ENCODE measurements around the gene GPC4.
"Not testable (repeated sequence)": the region's sequence is repeated elsewhere in the genome, so short reads cannot be mapped to it uniquely, and the experiment has no call there.

Gene GPC4

DNA sequence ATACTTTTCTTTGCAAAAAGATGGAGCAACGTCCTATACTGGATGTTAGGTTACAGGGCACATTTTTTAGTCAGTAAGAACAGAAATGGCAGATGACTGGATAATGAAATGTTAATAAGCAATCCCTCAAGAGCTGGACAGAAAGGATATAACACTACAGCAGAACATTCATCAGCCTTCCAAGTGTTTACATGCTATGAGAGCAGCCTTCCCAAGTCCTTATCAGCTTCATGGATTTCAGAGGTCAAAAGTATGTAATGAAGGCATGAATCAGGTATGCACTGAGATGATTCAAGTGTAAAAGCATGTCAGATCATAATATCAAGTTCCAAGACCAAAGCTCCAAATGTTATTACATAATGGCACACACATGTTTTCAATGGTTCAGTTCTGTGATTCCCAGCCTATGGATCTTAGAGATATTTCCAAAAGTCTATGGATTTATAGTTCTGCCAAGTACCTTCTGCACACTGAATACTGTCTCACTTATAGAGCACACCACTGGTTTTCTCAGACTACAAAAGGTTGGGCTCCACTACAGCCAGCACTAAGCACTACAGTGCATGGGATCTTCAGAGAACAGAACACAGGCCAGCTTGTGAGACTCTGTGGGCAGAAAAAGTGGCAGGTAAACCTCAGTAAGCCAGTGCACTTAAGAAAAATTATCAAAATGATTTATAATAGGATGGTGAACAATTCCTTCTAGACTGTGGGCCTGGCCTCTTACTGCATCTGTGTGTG lies 49.2 kb downstream of the GPC4 start:
- H3K4me3 ChIP-seq (ENCODE audit: low read length) = no peak overlapping the region
- no peak for TF ChIP-seq ZNF274 (IDR thresholded peaks at IDR 0.05; ENCODE audit: low read depth, low read length)

DNA sequence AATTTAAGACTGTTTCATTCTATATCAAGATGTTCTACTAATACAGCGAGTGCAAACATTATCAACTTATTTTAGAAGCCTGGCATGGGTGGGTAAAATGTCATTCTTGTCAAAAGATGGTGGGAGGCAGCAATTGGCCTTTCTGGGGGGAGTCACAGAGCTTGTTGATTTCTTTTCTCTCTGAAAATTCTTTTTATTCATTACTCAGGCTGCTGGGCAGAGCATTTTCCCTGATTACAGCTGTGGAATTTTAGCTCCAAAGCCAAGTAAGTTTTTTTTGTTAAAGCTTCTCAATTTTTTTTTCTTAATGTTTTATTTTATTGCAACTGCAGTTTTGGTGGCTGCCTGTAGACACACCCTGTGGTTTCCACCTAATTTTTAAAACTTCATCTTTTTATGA lies 50.4 kb downstream of the GPC4 start:
- no peak for TF ChIP-seq ZNF274 (IDR thresholded peaks at IDR 0.05; ENCODE audit: low read depth, low read length)
- H3K4me3 ChIP-seq (ENCODE audit: low read length) = no peak overlapping the region

DNA sequence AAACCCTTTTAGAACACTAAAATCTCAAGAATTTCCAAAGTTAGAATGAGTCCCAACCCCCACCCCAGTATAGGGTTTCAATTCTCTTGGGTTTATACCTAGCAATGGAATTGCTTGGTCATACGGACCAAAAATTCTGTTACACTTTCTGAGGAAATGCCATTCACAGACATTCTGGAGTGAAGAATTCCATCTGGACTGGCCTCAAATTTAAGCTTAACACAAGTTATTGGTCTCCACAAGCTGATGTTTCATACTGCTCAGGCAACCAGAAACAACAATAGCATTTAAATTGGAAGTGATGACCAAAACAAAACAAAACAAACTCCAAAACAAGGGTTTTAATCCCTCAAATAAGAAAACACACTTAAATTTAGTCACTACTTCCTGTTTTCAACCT lies 51.1 kb downstream of the GPC4 start:
- no peak overlapping the region for H3K4me3 ChIP-seq (ENCODE audit: low read length)
- no peak for TF ChIP-seq ZNF274 (IDR thresholded peaks at IDR 0.05; ENCODE audit: low read depth, low read length)

DNA sequence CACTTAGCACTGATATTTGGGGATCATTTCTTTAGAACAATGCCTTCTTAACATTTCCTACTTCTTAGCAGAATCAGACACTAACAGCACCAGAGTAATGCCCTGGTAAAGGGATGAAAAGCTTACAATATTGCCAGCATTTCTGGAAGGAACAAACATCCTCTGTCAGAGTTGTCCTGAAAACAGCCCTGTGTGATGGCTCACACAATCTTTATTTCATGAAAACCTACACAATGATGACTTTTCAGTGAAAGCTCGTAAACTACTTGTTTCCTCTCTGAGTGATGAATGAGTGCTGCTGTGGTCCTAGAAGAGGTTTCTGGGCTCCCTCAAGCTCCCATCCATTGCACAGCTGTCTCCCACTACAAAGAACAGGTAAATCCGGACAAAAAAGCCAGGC lies 52.8 kb downstream of the GPC4 start:
- TF ChIP-seq ZNF274 (IDR thresholded peaks at IDR 0.05; ENCODE audit: low read depth, low read length) = no peak
- H3K4me3 ChIP-seq (ENCODE audit: low read length) = no peak overlapping the region

DNA sequence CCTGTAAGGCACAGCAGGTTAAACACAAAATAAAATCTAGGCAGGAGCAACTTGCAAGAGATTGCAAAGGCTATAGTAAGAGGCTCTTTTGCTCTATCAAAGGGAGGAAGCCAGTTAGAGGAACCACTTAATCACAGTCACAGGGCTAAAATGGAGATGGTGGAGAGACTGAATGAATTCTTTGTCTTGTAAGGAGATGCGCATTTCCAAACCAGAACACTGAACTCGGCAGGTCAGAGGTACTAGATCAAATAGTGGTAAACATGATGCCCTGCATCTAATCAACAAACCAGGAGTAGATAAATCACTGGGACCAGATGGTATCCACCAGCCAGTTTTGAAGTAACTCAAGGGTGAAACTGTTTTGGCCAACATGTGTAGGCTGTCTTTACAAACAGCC lies 55.8 kb downstream of the GPC4 start:
- no peak for TF ChIP-seq ZNF274 (IDR thresholded peaks at IDR 0.05; ENCODE audit: low read depth, low read length)
- no peak overlapping the region for H3K4me3 ChIP-seq (ENCODE audit: low read length)

DNA sequence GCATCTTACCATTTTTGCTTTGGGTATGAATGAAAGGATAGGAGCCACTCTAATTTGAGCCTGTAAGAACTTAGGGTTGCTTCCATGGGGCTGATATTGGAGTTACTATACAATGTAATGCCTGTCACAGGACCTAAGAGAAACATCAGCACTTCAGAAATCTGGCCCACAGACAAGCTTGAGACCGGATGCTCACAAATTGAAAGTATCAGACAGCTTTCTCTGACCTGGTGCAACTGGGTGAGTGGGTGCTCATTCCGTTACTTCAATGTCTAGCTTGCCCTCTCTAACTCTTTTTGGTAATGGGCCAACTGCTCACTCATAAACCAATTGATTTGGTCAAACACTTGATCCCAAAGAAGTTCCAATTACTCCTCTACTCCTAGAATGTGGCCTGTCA lies 62.1 kb downstream of the GPC4 start:
- no peak overlapping the region for H3K4me3 ChIP-seq (ENCODE audit: low read length)
- TF ChIP-seq ZNF274 (IDR thresholded peaks at IDR 0.05; ENCODE audit: low read depth, low read length) = no peak

DNA sequence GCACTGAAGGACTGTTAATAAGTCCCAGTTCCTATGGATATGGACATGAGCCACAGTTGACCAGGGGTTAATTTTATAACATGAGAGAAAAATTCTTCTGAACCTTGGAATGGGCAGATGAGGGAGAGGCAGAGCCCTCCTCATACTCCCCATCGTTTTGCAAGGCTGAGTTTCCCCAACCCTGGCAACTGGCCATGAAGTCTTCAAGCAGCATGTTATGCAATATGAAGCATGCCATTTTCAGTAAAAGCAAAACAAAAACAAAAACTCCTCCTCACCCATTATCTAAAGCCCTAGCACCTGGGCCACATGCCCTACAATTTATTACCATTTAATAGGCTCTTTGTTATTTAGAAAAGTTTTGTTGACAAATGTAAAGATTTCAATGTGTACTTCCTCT lies 64.5 kb downstream of the GPC4 start:
- H3K4me3 ChIP-seq (ENCODE audit: low read length) = no peak overlapping the region
- TF ChIP-seq ZNF274 (IDR thresholded peaks at IDR 0.05; ENCODE audit: low read depth, low read length) = no peak

DNA sequence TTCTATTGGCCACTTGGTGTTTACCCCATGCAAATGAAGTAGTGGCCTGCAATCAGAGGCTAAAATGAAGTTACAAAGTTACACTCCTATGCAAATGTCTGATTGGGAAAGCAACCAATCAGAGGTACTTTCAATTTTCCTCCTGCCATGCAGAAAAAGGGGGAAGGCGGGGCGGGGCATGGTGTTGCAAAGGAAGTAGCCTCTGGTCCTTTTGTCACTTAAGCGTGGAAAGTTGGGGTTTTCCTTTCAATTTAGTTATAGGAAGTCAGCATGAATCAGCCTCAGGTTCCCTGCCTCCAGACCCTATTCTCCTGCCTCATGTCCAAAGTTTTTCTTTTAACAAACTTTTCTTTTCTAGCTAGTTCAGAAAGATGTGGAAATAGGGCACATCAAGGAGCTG lies 69.3 kb downstream of the GPC4 start:
- no peak overlapping the region for H3K4me3 ChIP-seq (ENCODE audit: low read length)
- TF ChIP-seq ZNF274 (IDR thresholded peaks at IDR 0.05; ENCODE audit: low read depth, low read length) = no peak

DNA sequence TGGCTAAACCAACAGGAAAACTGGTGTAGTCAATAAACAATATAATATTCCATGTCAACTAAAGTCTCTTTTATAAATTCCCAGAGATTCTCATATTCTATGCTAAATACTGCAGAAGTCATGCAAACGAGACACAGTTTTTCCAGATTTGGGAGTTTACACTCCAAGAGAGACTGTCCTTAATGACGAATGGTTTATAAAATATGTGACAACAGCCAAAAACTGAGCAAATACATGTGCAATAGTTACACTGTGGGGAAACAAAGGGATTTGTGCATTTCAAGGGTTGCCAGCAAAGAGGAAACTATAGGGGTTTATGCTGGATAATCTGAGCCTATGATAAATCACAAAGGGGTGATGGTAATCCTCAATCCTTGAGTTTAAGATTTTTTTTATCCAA lies 75.7 kb downstream of the GPC4 start:
- no peak for TF ChIP-seq ZNF274 (IDR thresholded peaks at IDR 0.05; ENCODE audit: low read depth, low read length)
- no peak overlapping the region for H3K4me3 ChIP-seq (ENCODE audit: low read length)

DNA sequence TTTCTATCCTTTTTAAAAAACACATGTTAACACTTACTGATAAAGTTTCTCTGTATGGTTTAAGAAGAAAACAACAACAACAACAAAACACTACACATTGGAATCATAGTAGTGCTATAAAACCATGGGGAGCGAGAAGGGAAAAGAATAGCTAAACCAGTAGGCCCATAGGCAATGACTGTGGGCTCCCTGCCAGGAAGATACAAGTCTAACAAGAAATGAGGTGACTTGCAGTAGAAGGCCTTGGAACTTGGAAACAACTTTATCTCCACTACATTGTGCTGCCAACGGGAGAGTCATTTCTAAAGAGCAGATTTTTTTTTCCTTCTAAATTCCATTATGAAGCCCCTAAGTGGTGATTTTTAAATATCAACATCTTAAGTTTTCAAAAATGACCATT lies 78.0 kb downstream of the GPC4 start:
- TF ChIP-seq ZNF274 (IDR thresholded peaks at IDR 0.05; ENCODE audit: low read depth, low read length) = no peak
- H3K4me3 ChIP-seq (ENCODE audit: low read length) = no peak overlapping the region

DNA sequence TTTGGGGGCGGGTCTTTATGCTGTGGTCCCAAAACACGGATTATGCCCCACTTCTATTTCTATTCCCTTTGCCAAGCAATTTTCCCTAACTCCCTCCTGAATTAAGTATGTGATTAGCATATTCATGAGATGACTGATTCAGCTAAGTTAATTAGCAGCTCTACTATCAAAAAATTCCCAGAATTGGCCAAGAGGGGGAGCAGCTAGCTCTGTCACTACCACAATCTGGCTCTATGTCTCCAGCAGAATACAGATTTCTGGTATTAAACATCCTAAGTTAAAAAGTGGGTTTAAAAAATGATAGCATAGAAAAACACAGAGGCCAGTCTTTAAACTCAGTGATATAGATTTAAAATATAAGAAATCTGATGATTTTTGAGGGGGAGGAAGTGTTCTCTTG lies 80.3 kb downstream of the GPC4 start:
- H3K4me3 ChIP-seq (ENCODE audit: low read length) = no peak overlapping the region
- no peak for TF ChIP-seq ZNF274 (IDR thresholded peaks at IDR 0.05; ENCODE audit: low read depth, low read length)

DNA sequence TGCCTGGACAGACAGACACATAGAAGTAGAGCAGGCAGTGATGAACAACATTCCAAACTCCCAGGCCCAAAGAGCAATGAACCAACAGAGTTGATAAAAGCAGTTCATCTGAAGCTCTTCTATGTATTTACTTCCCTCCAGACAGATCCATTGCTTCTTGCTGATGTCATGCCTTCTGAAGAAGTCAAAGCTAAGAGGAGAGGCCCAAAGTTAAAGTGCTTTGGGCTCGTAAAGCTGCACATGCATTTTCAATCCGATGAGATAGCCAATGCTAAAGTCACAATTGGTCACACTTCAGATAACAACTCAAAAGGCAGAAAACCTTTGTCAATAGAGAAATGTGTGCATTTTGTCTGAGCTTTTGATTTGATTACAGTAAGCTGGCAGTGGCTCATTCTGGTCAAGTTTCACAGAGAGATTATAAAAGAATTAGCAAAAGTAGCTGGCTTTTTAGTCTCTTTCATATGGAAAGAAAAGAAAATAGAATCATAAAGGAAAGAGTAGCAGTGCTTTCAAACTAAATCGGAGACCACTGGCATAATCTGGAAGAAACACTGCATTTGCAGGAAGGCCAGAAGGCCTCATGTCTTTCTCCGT lies 82.0 kb downstream of the GPC4 start:
- H3K4me3 ChIP-seq (ENCODE audit: low read length) = no peak overlapping the region
- no peak for TF ChIP-seq ZNF274 (IDR thresholded peaks at IDR 0.05; ENCODE audit: low read depth, low read length)

DNA sequence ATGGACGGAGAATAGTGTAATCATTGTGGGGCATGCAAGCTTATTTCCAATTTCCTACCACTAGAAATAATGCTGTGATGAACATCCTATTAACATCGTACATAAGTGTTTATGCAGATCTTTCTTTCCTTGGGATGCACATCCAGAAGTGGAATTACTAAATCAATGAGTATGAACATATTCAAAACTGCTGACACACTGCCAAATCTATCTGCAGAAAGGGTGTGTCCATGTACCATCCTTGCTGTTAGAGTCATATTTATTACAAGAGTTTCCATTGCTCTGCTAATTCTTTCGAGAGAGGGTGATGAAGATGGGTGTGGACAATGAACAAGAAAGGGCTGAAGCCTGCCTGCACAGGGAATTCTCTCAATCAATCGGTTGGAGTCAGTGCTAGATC lies 82.6 kb downstream of the GPC4 start:
- no peak for TF ChIP-seq ZNF274 (IDR thresholded peaks at IDR 0.05; ENCODE audit: low read depth, low read length)

DNA sequence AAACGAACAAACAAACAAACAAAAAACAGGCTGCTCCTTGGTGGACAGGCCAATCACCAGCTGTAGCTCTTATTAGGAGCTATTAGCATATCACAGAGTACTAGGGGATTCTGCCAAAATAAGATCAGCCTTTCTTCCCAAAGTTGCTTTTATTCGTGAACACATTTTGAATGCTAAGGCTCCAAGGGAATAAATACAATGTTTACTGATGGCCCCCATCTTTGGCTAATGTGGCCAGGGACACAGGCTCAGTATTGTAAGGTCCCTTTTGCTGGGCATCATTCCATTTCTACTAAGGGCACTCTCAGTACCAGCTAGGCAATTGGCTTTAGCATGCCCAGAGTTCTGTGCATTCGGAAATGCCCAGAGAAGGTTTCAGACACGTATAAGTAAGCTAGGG lies 84.3 kb downstream of the GPC4 start:
- no peak for TF ChIP-seq ZNF274 (IDR thresholded peaks at IDR 0.05; ENCODE audit: low read depth, low read length)
- no peak overlapping the region for H3K4me3 ChIP-seq (ENCODE audit: low read length)

More for the DNA sequence above, 82.6 kb downstream of the GPC4 start:
- H3K4me3 ChIP-seq (ENCODE audit: low read length) = no peak overlapping the region

DNA sequence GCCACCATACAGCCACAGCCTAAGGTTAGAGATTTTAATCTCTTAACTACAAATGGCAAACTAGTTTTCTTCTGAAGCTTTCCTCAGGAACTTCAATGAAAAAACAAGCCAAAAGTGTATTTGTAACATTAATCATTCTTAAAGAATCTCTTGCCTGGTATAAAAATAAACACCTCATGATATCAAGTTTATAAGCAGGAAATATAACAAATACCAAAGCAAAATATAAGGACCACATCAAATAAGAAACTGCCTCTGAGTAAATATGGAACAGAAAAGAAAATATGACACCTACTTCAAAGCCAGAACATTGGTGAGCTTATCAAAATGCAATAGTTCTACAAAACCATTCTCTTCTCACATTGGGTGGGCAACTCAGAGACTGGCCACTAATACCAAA lies 89.9 kb downstream of the GPC4 start:
- no peak overlapping the region for H3K4me3 ChIP-seq (ENCODE audit: low read length)
- no peak for TF ChIP-seq ZNF274 (IDR thresholded peaks at IDR 0.05; ENCODE audit: low read depth, low read length)

DNA sequence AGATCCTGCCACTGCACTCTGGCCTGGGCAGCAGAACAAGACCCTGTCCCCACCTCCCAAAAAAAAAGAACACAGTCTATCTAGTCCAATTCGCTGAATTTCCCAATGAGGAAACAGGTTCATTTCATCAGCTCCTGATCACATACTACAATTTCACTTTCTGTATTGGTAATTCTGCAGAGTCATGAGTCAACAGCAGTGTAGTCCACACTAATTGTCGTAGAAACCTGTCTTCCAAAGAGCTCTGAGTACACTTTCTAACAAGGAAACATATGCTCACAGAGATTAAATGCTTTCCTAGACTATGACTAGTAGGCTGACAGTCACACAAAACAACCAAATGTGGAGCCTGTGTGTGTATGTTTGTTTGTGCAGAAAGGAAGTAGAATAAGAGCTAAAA lies 91.9 kb downstream of the GPC4 start:
- TF ChIP-seq ZNF274 (IDR thresholded peaks at IDR 0.05; ENCODE audit: low read depth, low read length) = no peak
- H3K4me3 ChIP-seq (ENCODE audit: low read length) = no peak overlapping the region; the same call in 1 of the 2 replicates

DNA sequence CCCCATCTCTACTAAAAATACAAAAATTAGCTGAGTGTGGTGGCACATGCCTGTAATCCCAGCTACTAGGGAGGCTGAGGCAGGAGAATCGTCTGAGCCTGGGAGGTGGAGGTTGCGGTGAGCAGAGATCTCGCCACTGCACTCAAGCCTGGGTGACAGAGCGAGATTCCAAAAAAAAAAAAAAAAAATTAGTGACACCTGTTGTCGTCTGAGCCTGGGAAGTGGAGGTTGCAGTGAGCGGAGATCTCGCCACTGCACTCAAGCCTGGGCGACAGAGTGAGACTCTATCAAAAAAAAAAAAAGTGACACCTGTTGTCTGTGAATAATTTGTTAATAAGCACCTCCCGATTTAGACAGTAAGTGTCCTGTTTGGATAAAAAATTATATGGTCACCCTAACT lies 93.0 kb downstream of the GPC4 start:
- not testable (repeated sequence) for H3K4me3 ChIP-seq (ENCODE audit: low read length)
